Measurements from ENCODE around the gene LRRTM1. TPM values are rescaled to one million over a fixed set of nuclear protein-coding genes. Genes with fewer than 3 reads are reported as not detected.

The LRRTM1 gene
- total RNA-seq, 1 experiment from 2014 or later: not detected

GRCh38 chr2:80348953-80349352, 44.4 kb upstream of the LRRTM1 start:
- ATAC-seq: no peak
- intact Hi-C loops (cut with micrococcal nuclease): no loop called here
- no peak for TF ChIP-seq ZBTB33 (IDR thresholded peaks at IDR 0.05; ENCODE audit: extremely low read depth, insufficient replicate concordance, low read length)
- TF ChIP-seq CBX3 (IDR thresholded peaks at IDR 0.05; ENCODE audit: low read depth): no peak

GRCh38 chr2:80348078-80348477, 43.5 kb upstream of the LRRTM1 start:
- BruUV-seq (replicated peaks): no TSS peak
- Histone ChIP-seq H3K9me2 (ENCODE audit: insufficient read depth) (no peaks in the 10 kb centered on the region), H3K79me2 (ENCODE audit: insufficient read depth, low read length) (no peaks in the 10 kb centered on the region), H4K20me1 (ENCODE audit: insufficient read depth) (no peaks in the 10 kb centered on the region), H3K4me1 (ENCODE audit: control insufficient read depth in 1 of 2, insufficient read depth in 2 of 2, low read length in 2 of 2) (no peaks in the 10 kb centered on the region), H3K4me3 (replicated peaks in 1 of 2; ENCODE audit: low read depth in 1 of 2, low read length in 2 of 2) (no peak overlapping the region), H3K9ac (ENCODE audit: low read length) (no peak overlapping the region), H2AFZ (ENCODE audit: low read depth, low read length, poor library complexity, severe bottlenecking) (no peak overlapping the region), H3K27ac (ENCODE audit: low read depth, low read length) (no peak overlapping the region), H3K4me2 (ENCODE audit: low read length) (no peak overlapping the region), H3K36me3 (ENCODE audit: control insufficient read depth in 1 of 2, insufficient read depth in 2 of 2, low read length in 2 of 2) (no peaks in the 10 kb centered on the region), H3K9me3 (ENCODE audit: control insufficient read depth in 1 of 2, insufficient read depth in 1 of 2, low read depth in 1 of 2, low read length in 2 of 2) (peaks cover 5 to 7% of the 10 kb centered on the region in 2 experiments; a peak in 2 of 4 replicates), H3K27me3 (ENCODE audit: insufficient read depth, low read length) (no peaks in the 10 kb centered on the region)
- intact Hi-C loops (cut with micrococcal nuclease): no loop called here
- POLR2A ChIA-PET: no interaction called here
- no peak for DNase-seq (ENCODE audit: low read depth, low spot score)
- TF ChIP-seq EGR1 (IDR thresholded peaks at IDR 0.05; ENCODE audit: low read depth): no peak
- CTCF ChIA-PET: no interaction called here
- RAD21 ChIA-PET (ENCODE audit: low non-redundant PET in 1 of 2, low total read pairs in 2 of 2, uncharacterized antibody in 2 of 2, unreplicated experiment in 2 of 2): no interaction called here
- ATAC-seq: no peak

More at GRCh38 chr2:80348953-80349352, 44.4 kb upstream of the LRRTM1 start:
- ChIA-PET CTCF (no interaction called here), RAD21 (ENCODE audit: low non-redundant PET in 1 of 2, low total read pairs in 2 of 2, uncharacterized antibody in 2 of 2, unreplicated experiment in 2 of 2) (no interaction called here), POLR2A (no interaction called here)
- Histone ChIP-seq H3K27ac (ENCODE audit: low read depth, low read length) (no peak overlapping the region), H3K9me3 (ENCODE audit: control insufficient read depth in 1 of 2, insufficient read depth in 1 of 2, low read depth in 1 of 2, low read length in 2 of 2) (peaks cover 5 to 7% of the 10 kb centered on the region in 2 experiments; a peak in 2 of 4 replicates), H3K4me1 (ENCODE audit: control insufficient read depth in 1 of 2, insufficient read depth in 2 of 2, low read length in 2 of 2) (no peaks in the 10 kb centered on the region), H2AFZ (ENCODE audit: low read depth, low read length, poor library complexity, severe bottlenecking) (no peak overlapping the region), H3K4me3 (replicated peaks in 1 of 2; ENCODE audit: low read depth in 1 of 2, low read length in 2 of 2) (no peak overlapping the region), H3K36me3 (ENCODE audit: control insufficient read depth in 1 of 2, insufficient read depth in 2 of 2, low read length in 2 of 2) (no peaks in the 10 kb centered on the region), H3K27me3 (ENCODE audit: insufficient read depth, low read length) (no peaks in the 10 kb centered on the region), H3K9ac (ENCODE audit: low read length) (no peak overlapping the region), H3K4me2 (ENCODE audit: low read length) (no peak overlapping the region), H4K20me1 (ENCODE audit: insufficient read depth) (no peaks in the 10 kb centered on the region), H3K9me2 (ENCODE audit: insufficient read depth) (no peaks in the 10 kb centered on the region), H3K79me2 (ENCODE audit: insufficient read depth, low read length) (no peaks in the 10 kb centered on the region)
- no peak for DNase-seq (ENCODE audit: low read depth, low spot score)
- no TSS peak for BruUV-seq (replicated peaks)
